Measurements from ENCODE around the gene GATAD2A. TPM values are rescaled to one million over a fixed set of nuclear protein-coding genes. Genes with fewer than 3 reads are reported as not detected.

Gene GATAD2A
- total and polyA plus RNA-seq, 2 donors (not counting 1 experiment from before 2014, with no cell fraction given): 31.7 to 63.5 TPM

GRCh38 chr19:19543640-19544039 is 138.2 kb downstream of the GATAD2A start:
- H3K4me2 ChIP-seq (ENCODE audit: extremely low read depth, insufficient read depth, low read length): no peak overlapping the region
- no peaks in the 10 kb centered on the region for H4K20me1 ChIP-seq (ENCODE audit: control insufficient read depth, extremely low read depth, insufficient read depth, low read length)
- H2AFZ ChIP-seq (ENCODE audit: low read length): no peak overlapping the region
- H3K4me3 ChIP-seq (replicated peaks in 1 of 4; ENCODE audit: control extremely low read depth in 1 of 4, insufficient read depth in 1 of 4, low read depth in 3 of 4, low read length in 4 of 4): no peak overlapping the region
- no peaks in the 10 kb centered on the region for H3K79me2 ChIP-seq (ENCODE audit: control insufficient read depth, insufficient read depth, low read length)
- no peaks in the 10 kb centered on the region for H3K9me3 ChIP-seq (ENCODE audit: control insufficient read depth, insufficient read depth, low read depth, low read length)
- H3K9ac ChIP-seq (ENCODE audit: insufficient read depth, low read length): no peak overlapping the region
- no peaks in the 10 kb centered on the region for H3K4me1 ChIP-seq (ENCODE audit: control insufficient read depth, extremely low read depth, insufficient read depth, low read length)
- DNase-seq (ENCODE audit: low read depth in 2 of 2): no peak
- no peak overlapping the region for H3K27ac ChIP-seq (ENCODE audit: insufficient read depth, low read length)
- TF ChIP-seq, protein P1, sequence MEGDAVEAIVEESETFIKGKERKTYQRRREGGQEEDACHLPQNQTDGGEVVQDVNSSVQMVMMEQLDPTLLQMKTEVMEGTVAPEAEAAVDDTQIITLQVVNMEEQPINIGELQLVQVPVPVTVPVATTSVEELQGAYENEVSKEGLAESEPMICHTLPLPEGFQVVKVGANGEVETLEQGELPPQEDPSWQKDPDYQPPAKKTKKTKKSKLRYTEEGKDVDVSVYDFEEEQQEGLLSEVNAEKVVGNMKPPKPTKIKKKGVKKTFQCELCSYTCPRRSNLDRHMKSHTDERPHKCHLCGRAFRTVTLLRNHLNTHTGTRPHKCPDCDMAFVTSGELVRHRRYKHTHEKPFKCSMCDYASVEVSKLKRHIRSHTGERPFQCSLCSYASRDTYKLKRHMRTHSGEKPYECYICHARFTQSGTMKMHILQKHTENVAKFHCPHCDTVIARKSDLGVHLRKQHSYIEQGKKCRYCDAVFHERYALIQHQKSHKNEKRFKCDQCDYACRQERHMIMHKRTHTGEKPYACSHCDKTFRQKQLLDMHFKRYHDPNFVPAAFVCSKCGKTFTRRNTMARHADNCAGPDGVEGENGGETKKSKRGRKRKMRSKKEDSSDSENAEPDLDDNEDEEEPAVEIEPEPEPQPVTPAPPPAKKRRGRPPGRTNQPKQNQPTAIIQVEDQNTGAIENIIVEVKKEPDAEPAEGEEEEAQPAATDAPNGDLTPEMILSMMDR (conservative IDR thresholded peaks at IDR 0.05 in 1 of 2, IDR thresholded peaks at IDR 0.05 in 1 of 2; ENCODE audit: low read depth in 1 of 2, low read length in 2 of 2): no peak
- no peak for TF ChIP-seq EZH2 (IDR thresholded peaks at IDR 0.05; ENCODE audit: low read length, missing control alignments)
- H3K27me3 ChIP-seq (ENCODE audit: control insufficient read depth, insufficient read depth, low read length): peaks cover 7% of the 10 kb centered on the region
- no peaks in the 10 kb centered on the region for H3K36me3 ChIP-seq (ENCODE audit: control insufficient read depth, insufficient read depth, low read length)

- no peak overlapping the region for H3K4me3 ChIP-seq (replicated peaks in 1 of 4; ENCODE audit: control extremely low read depth in 1 of 4, insufficient read depth in 1 of 4, low read depth in 3 of 4, low read length in 4 of 4)
- H3K79me2 ChIP-seq (ENCODE audit: control insufficient read depth, insufficient read depth, low read length): no peaks in the 10 kb centered on the region
- DNase-seq (ENCODE audit: low read depth in 2 of 2): no peak
- TF ChIP-seq, protein P1 (conservative IDR thresholded peaks at IDR 0.05 in 1 of 2, IDR thresholded peaks at IDR 0.05 in 1 of 2; ENCODE audit: low read depth in 1 of 2, low read length in 2 of 2): no peak
- TF ChIP-seq EZH2 (IDR thresholded peaks at IDR 0.05; ENCODE audit: low read length, missing control alignments): no peak
- no peaks in the 10 kb centered on the region for H3K9me3 ChIP-seq (ENCODE audit: control insufficient read depth, insufficient read depth, low read depth, low read length)
- no peaks in the 10 kb centered on the region for H4K20me1 ChIP-seq (ENCODE audit: control insufficient read depth, extremely low read depth, insufficient read depth, low read length)
- no peak overlapping the region for H3K27ac ChIP-seq (ENCODE audit: insufficient read depth, low read length)
- H3K4me1 ChIP-seq (ENCODE audit: control insufficient read depth, extremely low read depth, insufficient read depth, low read length): no peaks in the 10 kb centered on the region
- H3K4me2 ChIP-seq (ENCODE audit: extremely low read depth, insufficient read depth, low read length): no peak overlapping the region
- no peaks in the 10 kb centered on the region for H3K36me3 ChIP-seq (ENCODE audit: control insufficient read depth, insufficient read depth, low read length)
- no peak overlapping the region for H2AFZ ChIP-seq (ENCODE audit: low read length)
- H3K27me3 ChIP-seq (ENCODE audit: control insufficient read depth, insufficient read depth, low read length): peaks cover 7% of the 10 kb centered on the region
- no peak overlapping the region for H3K9ac ChIP-seq (ENCODE audit: insufficient read depth, low read length)
Measured at GRCh38 chr19:19544257-19544953, 138.9 kb downstream of the GATAD2A start.

- TF ChIP-seq, protein P1 (conservative IDR thresholded peaks at IDR 0.05 in 1 of 2, IDR thresholded peaks at IDR 0.05 in 1 of 2; ENCODE audit: low read depth in 1 of 2, low read length in 2 of 2): no peak
- TF ChIP-seq EZH2 (IDR thresholded peaks at IDR 0.05; ENCODE audit: low read length, missing control alignments): no peak
- H3K4me3 ChIP-seq (replicated peaks in 1 of 4; ENCODE audit: control extremely low read depth in 1 of 4, insufficient read depth in 1 of 4, low read depth in 3 of 4, low read length in 4 of 4): no peak overlapping the region
- no peaks in the 10 kb centered on the region for H4K20me1 ChIP-seq (ENCODE audit: control insufficient read depth, extremely low read depth, insufficient read depth, low read length)
- no peak overlapping the region for H3K27ac ChIP-seq (ENCODE audit: insufficient read depth, low read length)
- H3K9ac ChIP-seq (ENCODE audit: insufficient read depth, low read length): no peak overlapping the region
- no peak for DNase-seq (ENCODE audit: low read depth in 2 of 2)
- H3K36me3 ChIP-seq (ENCODE audit: control insufficient read depth, insufficient read depth, low read length): no peaks in the 10 kb centered on the region
- no peaks in the 10 kb centered on the region for H3K79me2 ChIP-seq (ENCODE audit: control insufficient read depth, insufficient read depth, low read length)
- H2AFZ ChIP-seq (ENCODE audit: low read length): no peak overlapping the region
- H3K4me2 ChIP-seq (ENCODE audit: extremely low read depth, insufficient read depth, low read length): no peak overlapping the region
- no peaks in the 10 kb centered on the region for H3K4me1 ChIP-seq (ENCODE audit: control insufficient read depth, extremely low read depth, insufficient read depth, low read length)
- H3K9me3 ChIP-seq (ENCODE audit: control insufficient read depth, insufficient read depth, low read depth, low read length): no peaks in the 10 kb centered on the region
- H3K27me3 ChIP-seq (ENCODE audit: control insufficient read depth, insufficient read depth, low read length): peaks cover 7% of the 10 kb centered on the region
Measured at GRCh38 chr19:19544954-19545591, 139.6 kb downstream of the GATAD2A start.

All from fibroblast of lung (primary cell).